ENCODE results near the gene RBCK1. TPM values are rescaled to one million over a fixed set of nuclear protein-coding genes. Genes with fewer than 3 reads are reported as not detected.
A peak's percentile ranks its signal among the peaks of the same experiment; 100 is the strongest.

RBCK1 gene
- polyA plus RNA-seq, 1 experiment: 57.4 TPM

GRCh38 chr20:367486-367887 is 40.6 kb upstream of the RBCK1 start:
- ChIA-PET POLR2A (no interaction called here), CTCF (interaction anchor here (0.6 kb wide), 1 partner anchor 12 kb away, joined by 3 read pairs; no protein-coding TSS in a partner anchor)
- no peak for DNase-seq (ENCODE audit: low read depth, low spot score)
- H3K9me3 ChIP-seq (ENCODE audit: control insufficient read depth, insufficient read depth, low read length): no peaks in the 10 kb centered on the region
- no peaks in the 10 kb centered on the region for H3K27me3 ChIP-seq (ENCODE audit: control insufficient read depth, insufficient read depth, low read length)
- no peak for TF ChIP-seq CTCF (IDR thresholded peaks at IDR 0.05; ENCODE audit: low read depth, low read length)
- no peak overlapping the region for H3K4me3 ChIP-seq (ENCODE audit: low read depth, low read length)
- peak overlapping the region; percentile 21 for H3K27ac ChIP-seq (ENCODE audit: low read depth, low read length)

- CTCF ChIA-PET: interaction anchor here (1.1 kb wide), 1 partner anchor 14 kb away, joined by 6 read pairs; no protein-coding TSS in a partner anchor
- Histone ChIP-seq H3K4me3 (ENCODE audit: low read depth, low read length) (no peak overlapping the region), H3K9me3 (ENCODE audit: control insufficient read depth, insufficient read depth, low read length) (peaks cover 3% of the 10 kb centered on the region; the same call in 1 of the 2 replicates), H3K27me3 (ENCODE audit: control insufficient read depth, insufficient read depth, low read length) (no peaks in the 10 kb centered on the region), H3K27ac (ENCODE audit: low read depth, low read length) (no peak overlapping the region)
- DNase-seq (ENCODE audit: low read depth, low spot score): no peak
- POLR2A ChIA-PET: interaction anchor here (0.7 kb wide), 1 partner anchor 68 kb away, joined by 6 read pairs; no protein-coding TSS in a partner anchor
- no peak for TF ChIP-seq CTCF (IDR thresholded peaks at IDR 0.05; ENCODE audit: low read depth, low read length)
These were observed 39.2 kb upstream of the RBCK1 start for GRCh38 chr20:368915-369314.

GRCh38 chr20:370151-370600 is 37.9 kb upstream of the RBCK1 start:
- Histone ChIP-seq H3K4me3 (ENCODE audit: low read depth, low read length) (no peak overlapping the region), H3K27me3 (ENCODE audit: control insufficient read depth, insufficient read depth, low read length) (no peaks in the 10 kb centered on the region), H3K27ac (ENCODE audit: low read depth, low read length) (no peak overlapping the region), H3K9me3 (ENCODE audit: control insufficient read depth, insufficient read depth, low read length) (peaks cover 3% of the 10 kb centered on the region; the same call in 1 of the 2 replicates)
- POLR2A ChIA-PET: interaction anchor here (0.6 kb wide), 1 partner anchor 23 kb away, joined by 3 read pairs; no protein-coding TSS in a partner anchor
- CTCF ChIA-PET: no interaction called here
- TF ChIP-seq CTCF (IDR thresholded peaks at IDR 0.05; ENCODE audit: low read depth, low read length): no peak
- DNase-seq (ENCODE audit: low read depth, low spot score): no peak

- POLR2A ChIA-PET: interaction anchor here (1.1 to 1.6 kb wide), 2 partner anchors 9 to 10 kb away, joined by 7 to 8 read pairs; partner anchors contain the start of gene TRIB3
These were observed 36.9 kb upstream of the RBCK1 start for GRCh38 chr20:370977-371754.

More at GRCh38 chr20:370977-371754, 36.9 kb upstream of the RBCK1 start:
- CTCF ChIA-PET: interaction anchor here (1.1 to 3.2 kb wide), 4 partner anchors 9 to 368 kb away, joined by 3 to 26 read pairs (median 5); no protein-coding TSS in a partner anchor
- Histone ChIP-seq H3K4me3 (ENCODE audit: low read depth, low read length) (no peak overlapping the region), H3K27ac (ENCODE audit: low read depth, low read length) (peak overlapping the region; percentile 88), H3K9me3 (ENCODE audit: control insufficient read depth, insufficient read depth, low read length) (peaks cover 3% of the 10 kb centered on the region; the same call in 1 of the 2 replicates), H3K27me3 (ENCODE audit: control insufficient read depth, insufficient read depth, low read length) (no peaks in the 10 kb centered on the region)
- DNase-seq (ENCODE audit: low read depth, low spot score): no peak
- no peak for TF ChIP-seq CTCF (IDR thresholded peaks at IDR 0.05; ENCODE audit: low read depth, low read length)
